ENCODE measurements around the gene CLDN9.

The CLDN9 gene

GRCh38 chr16:3003582-3004270, 9.0 kb upstream of the CLDN9 start:
- TF ChIP-seq SIN3A (IDR thresholded peaks at IDR 0.05; ENCODE audit: borderline replicate concordance, insufficient read depth, low read length) = no peak
- peak; percentile 17 for TF ChIP-seq FOXP2 (optimal IDR thresholded peaks at IDR 0.05; ENCODE audit: borderline replicate concordance, extremely low read depth, extremely low read length, insufficient read depth)
- TF ChIP-seq TAF1 (IDR thresholded peaks at IDR 0.05; ENCODE audit: borderline replicate concordance, insufficient read depth, low read length) = no peak
- TF ChIP-seq, protein P1, sequence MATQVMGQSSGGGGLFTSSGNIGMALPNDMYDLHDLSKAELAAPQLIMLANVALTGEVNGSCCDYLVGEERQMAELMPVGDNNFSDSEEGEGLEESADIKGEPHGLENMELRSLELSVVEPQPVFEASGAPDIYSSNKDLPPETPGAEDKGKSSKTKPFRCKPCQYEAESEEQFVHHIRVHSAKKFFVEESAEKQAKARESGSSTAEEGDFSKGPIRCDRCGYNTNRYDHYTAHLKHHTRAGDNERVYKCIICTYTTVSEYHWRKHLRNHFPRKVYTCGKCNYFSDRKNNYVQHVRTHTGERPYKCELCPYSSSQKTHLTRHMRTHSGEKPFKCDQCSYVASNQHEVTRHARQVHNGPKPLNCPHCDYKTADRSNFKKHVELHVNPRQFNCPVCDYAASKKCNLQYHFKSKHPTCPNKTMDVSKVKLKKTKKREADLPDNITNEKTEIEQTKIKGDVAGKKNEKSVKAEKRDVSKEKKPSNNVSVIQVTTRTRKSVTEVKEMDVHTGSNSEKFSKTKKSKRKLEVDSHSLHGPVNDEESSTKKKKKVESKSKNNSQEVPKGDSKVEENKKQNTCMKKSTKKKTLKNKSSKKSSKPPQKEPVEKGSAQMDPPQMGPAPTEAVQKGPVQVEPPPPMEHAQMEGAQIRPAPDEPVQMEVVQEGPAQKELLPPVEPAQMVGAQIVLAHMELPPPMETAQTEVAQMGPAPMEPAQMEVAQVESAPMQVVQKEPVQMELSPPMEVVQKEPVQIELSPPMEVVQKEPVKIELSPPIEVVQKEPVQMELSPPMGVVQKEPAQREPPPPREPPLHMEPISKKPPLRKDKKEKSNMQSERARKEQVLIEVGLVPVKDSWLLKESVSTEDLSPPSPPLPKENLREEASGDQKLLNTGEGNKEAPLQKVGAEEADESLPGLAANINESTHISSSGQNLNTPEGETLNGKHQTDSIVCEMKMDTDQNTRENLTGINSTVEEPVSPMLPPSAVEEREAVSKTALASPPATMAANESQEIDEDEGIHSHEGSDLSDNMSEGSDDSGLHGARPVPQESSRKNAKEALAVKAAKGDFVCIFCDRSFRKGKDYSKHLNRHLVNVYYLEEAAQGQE (IDR thresholded peaks at IDR 0.05; ENCODE audit: insufficient read depth in 1 of 2, low read depth in 2 of 2, low read length in 2 of 2) = no peak
- TF ChIP-seq POLR2AphosphoS5 (IDR thresholded peaks at IDR 0.05; ENCODE audit: low read depth, low read length) = no peak

DNA sequence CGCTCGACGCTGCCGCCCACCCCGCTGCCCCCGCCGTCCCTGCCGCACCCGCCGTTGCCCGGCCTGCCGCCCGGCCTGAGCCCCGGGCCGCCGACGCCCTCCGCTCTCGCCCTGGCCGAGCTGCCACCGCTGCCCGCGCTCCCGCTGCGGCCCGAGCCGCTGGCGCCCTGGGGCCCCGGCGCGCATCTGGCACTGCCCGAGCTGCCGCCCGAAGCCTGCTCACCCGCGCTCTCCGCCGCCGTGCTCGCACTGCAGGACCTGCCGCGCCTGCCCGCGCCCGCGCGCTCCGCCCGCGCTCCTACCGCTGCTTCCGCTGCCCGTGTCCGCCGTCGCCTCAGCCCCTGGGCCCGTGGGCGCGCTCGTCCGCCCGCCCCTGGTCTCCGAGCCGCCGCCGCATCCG, 8.4 kb upstream of the CLDN9 start:
- TF ChIP-seq SIN3A (IDR thresholded peaks at IDR 0.05; ENCODE audit: borderline replicate concordance, insufficient read depth, low read length) = no peak
- TF ChIP-seq, protein P1 (IDR thresholded peaks at IDR 0.05; ENCODE audit: insufficient read depth in 1 of 2, low read depth in 2 of 2, low read length in 2 of 2) = no peak

DNA sequence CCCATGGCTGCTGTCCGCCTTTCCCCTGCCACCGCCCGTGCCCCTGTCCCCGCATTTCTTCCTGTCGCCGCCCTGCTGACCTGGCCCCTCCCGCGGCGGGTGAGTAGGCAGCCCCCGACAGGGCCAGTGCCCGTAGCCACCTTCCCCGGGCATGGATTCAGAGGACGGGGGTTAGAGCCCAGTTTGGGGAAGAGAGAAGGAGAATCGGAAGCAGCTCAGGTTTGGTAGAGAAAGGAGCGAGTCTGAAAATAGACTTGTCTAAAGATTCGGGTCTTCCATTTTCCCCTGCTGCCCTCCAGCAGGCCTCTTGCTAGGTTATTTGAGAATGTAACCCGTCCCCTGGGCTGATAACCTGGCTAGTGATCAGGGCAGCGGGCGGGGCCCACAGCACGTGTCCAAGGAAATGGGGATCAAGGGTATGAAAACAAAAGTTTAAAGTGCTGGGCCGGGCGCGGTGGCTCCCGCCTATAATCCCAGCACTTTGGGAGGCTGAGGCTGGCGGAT, 7.9 kb upstream of the CLDN9 start:
- TF ChIP-seq FOXP2 (optimal IDR thresholded peaks at IDR 0.05; ENCODE audit: borderline replicate concordance, extremely low read depth, extremely low read length, insufficient read depth) (no peak), TAF1 (IDR thresholded peaks at IDR 0.05; ENCODE audit: borderline replicate concordance, insufficient read depth, low read length) (no peak), SIN3A (IDR thresholded peaks at IDR 0.05; ENCODE audit: borderline replicate concordance, insufficient read depth, low read length) (no peak), POLR2AphosphoS5 (IDR thresholded peaks at IDR 0.05; ENCODE audit: low read depth, low read length) (no peak)
- TF ChIP-seq, protein P1 (IDR thresholded peaks at IDR 0.05; ENCODE audit: insufficient read depth in 1 of 2, low read depth in 2 of 2, low read length in 2 of 2) = no peak

- TF ChIP-seq, protein P1 (IDR thresholded peaks at IDR 0.05; ENCODE audit: insufficient read depth in 1 of 2, low read depth in 2 of 2, low read length in 2 of 2) = no peak
Observed at GRCh38 chr16:3007059-3007956, 5.4 kb upstream of the CLDN9 start.

Measured in PFSK-1 (cell line).